Panc1 (cell line): ENCODE measurements around the gene RPS6KB1. TPM values are rescaled to one million over a fixed set of nuclear protein-coding genes. Genes with fewer than 3 reads are reported as not detected.

Experiments used
- ATAC-seq: fragments of 200-7000 bp; cut with Tn5 transposase; 2 replicates; pipeline ENCODE4 v1.9.1; 2020; ENCODE audit warnings: mild to moderate bottlenecking, moderate library complexity
- BruUV-seq: library from RNA; stranded (reverse); fragments of 400-500 nt; replicated peaks from 2 replicates; lab custom pipeline; 2021; lab: Mats Ljungman, UMichigan
- CTCF ChIA-PET: fragments of 300-600 bp; sonication (Branson Sonifier 250); formaldehyde crosslinking; loops from one replicate; lab custom pipeline; 2022; ENCODE audit warnings: antibody characterized with exemption; lab: Charles Lee
- POLR2A ChIA-PET: fragments of 300-600 bp; sonication (Branson Sonifier 250); formaldehyde crosslinking; loops from one replicate; lab custom pipeline; 2022; ENCODE audit warnings: antibody characterized with exemption; lab: Charles Lee
- DNase-seq: peaks from one replicate; pipeline ENCODE4 v3.0.0-alpha.2; 2010; ENCODE audit warnings: low read depth, low spot score
- H3K27ac ChIP-seq: 2 replicates; pipeline ENCODE4 v1.5.1; 2011; ENCODE audit warnings: mild to moderate bottlenecking, low read length, inconsistent platforms
- H3K27me3 ChIP-seq: fragments of 200-500 bp; sonication (Bioruptor generic); 2 replicates; pipeline ENCODE4 v1.6.0; 2014; ENCODE audit warnings: low read length, inconsistent platforms; ENCODE audit not compliant: control insufficient read depth, insufficient read depth
- H3K36me3 ChIP-seq: fragments of 200-500 bp; sonication (Bioruptor generic); 2 replicates; pipeline ENCODE4 v1.5.1; 2014; ENCODE audit warnings: inconsistent platforms, mild to moderate bottlenecking, low read length, moderate library complexity; ENCODE audit not compliant: control insufficient read depth, insufficient read depth
- H3K4me1 ChIP-seq: 2 replicates; pipeline ENCODE4 v1.5.1; 2011; ENCODE audit warnings: inconsistent platforms, mild to moderate bottlenecking, low read length, moderate library complexity; ENCODE audit not compliant: control insufficient read depth, insufficient read depth
- H3K4me3 ChIP-seq, 2 experiments: 2 replicates each; pipeline ENCODE4 v1.5.1; 2011 to 2012; ENCODE audit warnings: low read depth in 2 of 2, low read length in 2 of 2, mild to moderate bottlenecking in 2 of 2, inconsistent platforms in 1 of 2, moderate library complexity in 1 of 2
- H3K9me3 ChIP-seq: fragments of 200-500 bp; sonication (Bioruptor generic); 2 replicates; pipeline ENCODE4 v1.5.1; 2014; ENCODE audit warnings: low read depth, mild to moderate bottlenecking, inconsistent platforms, low read length, moderate library complexity; ENCODE audit not compliant: control insufficient read depth, insufficient read depth
- CTCF ChIP-seq: fragments of 450-650 bp; IDR thresholded peaks from 2 replicates; pipeline ENCODE4 v1.5.1; 2017; ENCODE audit warnings: mild to moderate bottlenecking
- POLR2AphosphoS5 ChIP-seq: IDR thresholded peaks from 2 replicates; pipeline ENCODE4 v1.6.1; 2012; ENCODE audit warnings: mild to moderate bottlenecking, low read depth, low read length, moderate library complexity
- REST ChIP-seq, 2 experiments: IDR thresholded peaks; 2 replicates each; pipeline ENCODE4 v1.6.1; 2011 to 2012; ENCODE audit warnings: low read depth in 2 of 2, control low read depth in 1 of 2, low read length in 1 of 2, mild to moderate bottlenecking in 1 of 2, moderate library complexity in 1 of 2; ENCODE audit not compliant: insufficient read depth in 1 of 2
- SIN3A ChIP-seq: IDR thresholded peaks from 2 replicates; pipeline ENCODE4 v1.6.1; 2012; ENCODE audit warnings: low read depth, mild to moderate bottlenecking, low read length, moderate library complexity, borderline replicate concordance; ENCODE audit not compliant: insufficient read depth
- TCF7L2 ChIP-seq: IDR thresholded peaks from 2 replicates; pipeline ENCODE4 v1.6.1; 2011; ENCODE audit warnings: mild to moderate bottlenecking, low read depth, low read length, inconsistent platforms
- in situ Hi-C: cut with HindIII; loops from 2 replicates; pipeline ENCODE4 v1.10.0; 2016; ENCODE audit warnings: low sequenced_read_pairs, low pct_unique_long_range_greater_than_20kb
- intact Hi-C: fragments of 100-400 bp; cut with micrococcal nuclease; formaldehyde crosslinking; loops from one replicate; pipeline ENCODE4 v1.10.0; 2022; ENCODE audit not compliant: unreplicated experiment
- total RNA-seq: library from RNA; stranded (reverse); gene quantifications from one replicate; pipeline ENCODE4 v1.2.1, GENCODE V29; 2021; ENCODE audit not compliant: unreplicated experiment

The RPS6KB1 gene
- total RNA-seq, 1 experiment from 2014 or later: 34.6 TPM

- ATAC-seq: no peak
- POLR2A ChIA-PET: no interaction called here
- Histone ChIP-seq H3K4me1 (0 out of 2 replicates have a peak, but pooled peaks cover 5% of the 10 kb centered on the region), H3K36me3 (peaks cover 15% of the 10 kb centered on the region), H3K27me3 (no peaks in the 10 kb centered on the region), H3K27ac (no peak overlapping the region), H3K4me3 (no peak overlapping the region), H3K9me3 (no peaks in the 10 kb centered on the region)
- in situ Hi-C loops (no loop called here), intact Hi-C loops (no loop called here)
- TF ChIP-seq TCF7L2: no peak
- TF ChIP-seq POLR2AphosphoS5: no peak
- TF ChIP-seq CTCF: no peak
- TF ChIP-seq REST (IDR thresholded peaks at IDR 0.05; ENCODE audit: insufficient read depth in 1 of 2, low read depth in 2 of 2, low read length in 1 of 2): no peak
- no peak for TF ChIP-seq SIN3A
- DNase-seq: no peak
- BruUV-seq: TSS peak; percentile 55
- CTCF ChIA-PET: no interaction called here
Observed at GRCh38 chr17:59874376-59874775, 18.5 kb upstream of the RPS6KB1 start.

- in situ Hi-C loops (no loop called here), intact Hi-C loops (no loop called here)
- H3K4me3 ChIP-seq: no peak overlapping the region
- no peak for TF ChIP-seq REST (IDR thresholded peaks at IDR 0.05; ENCODE audit: insufficient read depth in 1 of 2, low read depth in 2 of 2, low read length in 1 of 2)
- no peak for TF ChIP-seq POLR2AphosphoS5
- TF ChIP-seq TCF7L2: no peak
- TF ChIP-seq CTCF: no peak
- no peak for TF ChIP-seq SIN3A
- CTCF ChIA-PET: no interaction called here
- 0 out of 2 replicates have a peak, but pooled peaks cover under 1% of the 10 kb centered on the region for H3K4me1 ChIP-seq
- H3K27me3 ChIP-seq: no peaks in the 10 kb centered on the region
- no peak overlapping the region for H3K27ac ChIP-seq
- POLR2A ChIA-PET: no interaction called here
- ATAC-seq: no peak
- no peak for DNase-seq
- H3K36me3 ChIP-seq: peaks cover 15% of the 10 kb centered on the region
- no peaks in the 10 kb centered on the region for H3K9me3 ChIP-seq
- no TSS peak for BruUV-seq
Observed at GRCh38 chr17:59876107-59876506, 16.8 kb upstream of the RPS6KB1 start.
